ENCODE data around the gene RFC2.

Gene RFC2

DNA sequence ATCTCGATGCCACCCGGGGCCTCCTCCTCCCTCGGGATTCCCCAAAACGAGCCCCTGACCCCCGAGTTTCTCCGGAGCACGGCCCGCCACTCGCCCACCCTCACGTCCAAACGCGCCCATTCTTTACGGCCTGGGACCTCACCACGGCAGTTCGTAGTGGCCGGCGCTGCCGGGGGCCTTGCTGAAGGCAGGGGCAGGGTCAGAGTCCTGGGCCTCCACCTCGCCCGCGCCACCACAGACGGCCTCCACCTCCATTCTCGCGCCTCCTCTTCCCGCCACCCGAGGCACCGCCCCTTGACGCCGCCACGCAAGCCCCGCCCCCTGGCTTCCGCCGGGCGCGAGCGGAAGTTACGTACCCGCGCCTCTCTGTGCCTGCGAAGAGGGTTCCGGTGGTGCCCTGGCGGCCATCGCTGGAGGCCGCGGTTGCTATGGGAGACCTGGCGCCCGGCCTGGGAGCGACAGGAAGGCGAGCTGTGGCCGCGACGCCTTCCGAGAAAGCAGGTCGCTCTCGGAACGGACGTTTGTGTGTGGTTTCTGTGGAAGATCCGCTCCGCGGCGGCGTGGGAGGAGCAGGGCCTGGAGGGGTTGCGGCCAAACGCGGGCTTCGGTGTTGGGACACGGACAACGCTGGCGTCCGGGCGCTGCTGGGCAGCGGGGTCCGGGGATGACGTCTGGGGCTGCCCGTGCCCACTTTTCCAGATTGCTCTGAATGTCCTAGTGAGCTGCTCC lies at the start of gene RFC2:
RFC2 (minus strand) TSS at position 271 of the 729 bp plus-strand sequence; CDS start at position 255, 16 bp downstream.
- peak; percentile 99 for DNase-seq

DNA sequence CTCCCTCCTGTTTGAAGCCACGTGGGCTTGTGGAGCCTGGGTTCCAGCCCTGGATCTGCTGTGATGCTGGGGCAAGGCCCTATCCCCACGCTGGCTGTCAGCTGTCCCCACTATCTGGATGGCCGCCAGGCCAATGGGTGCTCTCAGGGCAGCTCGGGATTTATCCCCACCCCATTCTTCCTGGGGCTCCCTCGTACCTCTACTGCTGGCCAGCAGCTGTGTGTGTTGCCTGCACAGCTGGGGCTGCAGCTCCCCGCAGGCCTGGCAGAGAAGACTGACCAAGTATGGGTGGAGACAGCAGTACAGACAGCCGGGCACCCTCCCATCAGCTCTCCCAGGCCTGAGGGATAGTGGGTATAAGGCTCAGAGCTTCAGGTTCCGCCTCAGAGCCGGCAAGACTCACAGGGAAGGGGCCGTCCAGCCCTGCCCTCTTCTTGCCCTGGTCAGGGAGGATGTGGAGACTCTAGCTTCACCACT lies 48.6 kb upstream of the RFC2 start:
- DNase-seq, result no peak

DNA sequence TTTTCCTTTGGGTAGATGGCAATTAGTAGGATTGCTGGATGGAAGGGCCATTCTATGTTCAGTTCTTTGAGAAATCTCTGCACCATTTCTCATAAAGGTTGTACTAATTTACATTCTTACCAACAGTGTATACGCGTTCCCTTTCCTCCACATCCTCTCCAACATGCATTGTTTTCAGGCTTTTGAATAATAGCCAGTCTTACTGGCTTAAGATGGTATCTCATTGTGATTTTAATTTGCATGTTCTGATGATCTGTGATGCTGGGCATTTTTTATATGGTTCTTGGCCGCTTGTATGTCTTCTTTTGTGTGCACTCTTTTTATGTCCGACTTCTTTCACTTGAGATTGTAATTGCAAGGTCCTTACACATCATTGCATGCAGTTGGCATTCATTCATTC lies 46.7 kb upstream of the RFC2 start:
- no peak for DNase-seq

DNA sequence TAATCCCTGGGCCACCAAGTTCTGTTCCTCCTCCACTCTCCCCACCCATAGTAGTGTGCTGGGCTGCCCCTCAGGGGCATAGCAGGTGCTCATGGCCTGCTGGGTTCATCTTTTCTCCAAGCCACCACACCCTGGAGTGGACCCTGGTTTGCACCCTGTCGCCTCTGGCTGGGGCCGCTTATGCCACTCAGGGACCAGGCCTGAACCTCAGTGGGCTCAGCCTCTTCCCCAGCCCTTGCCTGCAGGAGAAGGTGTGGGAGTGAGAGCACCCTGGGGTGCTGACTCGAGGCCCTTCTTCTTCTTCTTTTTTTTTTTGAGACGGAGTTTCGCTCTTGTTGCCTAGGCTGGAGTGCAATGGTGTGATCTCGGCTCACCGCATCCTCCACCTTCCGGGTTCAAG lies 45.2 kb upstream of the RFC2 start:
- no peak for DNase-seq

DNA sequence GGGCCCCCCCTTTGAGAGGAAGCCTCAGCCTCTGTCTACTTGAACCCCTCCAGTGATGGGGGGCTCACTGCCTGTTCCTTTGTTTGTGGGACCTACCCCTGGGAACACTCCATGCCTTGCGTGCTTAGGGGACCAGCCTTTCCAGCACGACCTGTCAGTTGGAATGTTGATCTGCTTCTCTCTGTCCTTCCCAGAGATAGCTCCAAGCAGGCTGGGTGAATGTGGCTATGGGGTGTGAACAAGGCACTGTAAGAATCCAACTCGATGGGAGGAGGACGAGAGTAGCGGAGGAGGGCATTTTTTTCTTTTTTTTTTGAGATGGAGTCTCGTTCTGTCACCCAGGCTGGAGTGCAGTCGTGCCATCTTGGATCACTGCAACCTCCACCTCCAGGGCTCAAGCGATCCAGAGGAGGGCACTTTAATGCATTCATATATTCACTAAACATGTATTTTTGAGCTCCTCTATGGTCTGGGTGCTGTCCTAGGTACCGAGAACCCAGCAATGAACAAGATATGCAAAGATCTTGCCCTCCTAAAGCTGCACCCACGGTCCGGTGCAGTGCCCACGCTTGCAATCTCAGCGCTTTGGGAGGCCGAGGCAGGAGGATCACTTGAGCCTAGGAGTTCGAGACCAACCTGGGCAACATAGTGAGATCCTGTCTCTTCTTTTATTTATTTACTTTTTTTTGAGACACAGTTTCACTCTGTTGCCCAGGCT lies 43.5 kb upstream of the RFC2 start:
- no peak for DNase-seq

DNA sequence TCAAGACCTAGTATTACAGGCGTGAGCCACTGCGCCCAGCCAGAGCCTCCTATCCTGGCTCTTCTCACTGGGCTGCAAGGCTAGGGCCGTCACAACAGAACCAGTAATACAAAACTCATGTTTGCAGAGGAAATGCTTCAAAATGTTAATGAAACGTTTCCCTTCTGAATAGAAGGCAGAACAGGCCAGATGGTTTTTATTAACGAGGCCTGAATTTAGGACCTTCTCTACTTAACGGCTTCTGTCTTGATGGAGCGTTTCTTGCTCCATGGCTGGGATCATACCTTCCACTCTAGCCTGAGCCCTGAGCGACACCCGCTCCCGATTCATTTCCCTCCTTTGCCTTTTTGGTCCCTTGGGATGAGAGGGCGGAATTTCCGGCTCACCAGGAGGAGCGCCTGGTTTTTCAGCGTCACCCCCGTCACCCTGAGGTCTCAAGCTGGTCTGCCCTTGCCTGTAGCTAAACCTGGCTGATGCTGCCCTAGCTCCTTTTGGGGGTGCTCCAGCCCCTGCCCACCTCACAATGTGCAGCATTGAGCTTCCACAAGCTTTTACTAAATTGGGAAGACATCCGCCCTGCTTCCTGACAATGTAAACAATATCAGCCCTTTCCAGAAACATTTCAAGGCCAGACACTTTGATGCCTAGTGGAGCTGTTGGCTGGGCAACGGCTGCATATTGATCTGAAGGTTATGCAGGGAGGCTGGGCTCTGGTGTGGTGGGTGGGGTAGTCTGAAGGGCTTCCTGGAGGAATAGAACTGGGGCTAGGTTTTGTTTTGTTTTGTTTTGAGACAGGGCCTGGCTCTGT lies 40.2 kb upstream of the RFC2 start:
- no peak for DNase-seq

DNA sequence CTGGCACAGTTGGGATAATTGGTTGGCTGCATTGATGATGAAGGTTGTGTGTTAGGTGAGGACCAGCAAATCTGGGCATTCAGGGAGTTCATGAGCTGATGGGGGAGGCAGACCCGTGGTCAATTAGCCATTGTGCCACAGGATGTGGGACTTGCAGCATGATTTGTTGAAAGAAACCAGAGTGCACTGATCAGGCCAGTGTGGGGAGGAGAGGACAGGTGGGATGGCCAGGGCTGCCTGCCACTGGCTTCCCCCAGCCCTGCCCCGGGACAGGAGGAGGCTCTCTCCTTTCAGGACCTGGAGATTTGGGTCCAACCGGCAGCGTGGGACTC lies 39.3 kb upstream of the RFC2 start:
- DNase-seq, result no peak

DNA sequence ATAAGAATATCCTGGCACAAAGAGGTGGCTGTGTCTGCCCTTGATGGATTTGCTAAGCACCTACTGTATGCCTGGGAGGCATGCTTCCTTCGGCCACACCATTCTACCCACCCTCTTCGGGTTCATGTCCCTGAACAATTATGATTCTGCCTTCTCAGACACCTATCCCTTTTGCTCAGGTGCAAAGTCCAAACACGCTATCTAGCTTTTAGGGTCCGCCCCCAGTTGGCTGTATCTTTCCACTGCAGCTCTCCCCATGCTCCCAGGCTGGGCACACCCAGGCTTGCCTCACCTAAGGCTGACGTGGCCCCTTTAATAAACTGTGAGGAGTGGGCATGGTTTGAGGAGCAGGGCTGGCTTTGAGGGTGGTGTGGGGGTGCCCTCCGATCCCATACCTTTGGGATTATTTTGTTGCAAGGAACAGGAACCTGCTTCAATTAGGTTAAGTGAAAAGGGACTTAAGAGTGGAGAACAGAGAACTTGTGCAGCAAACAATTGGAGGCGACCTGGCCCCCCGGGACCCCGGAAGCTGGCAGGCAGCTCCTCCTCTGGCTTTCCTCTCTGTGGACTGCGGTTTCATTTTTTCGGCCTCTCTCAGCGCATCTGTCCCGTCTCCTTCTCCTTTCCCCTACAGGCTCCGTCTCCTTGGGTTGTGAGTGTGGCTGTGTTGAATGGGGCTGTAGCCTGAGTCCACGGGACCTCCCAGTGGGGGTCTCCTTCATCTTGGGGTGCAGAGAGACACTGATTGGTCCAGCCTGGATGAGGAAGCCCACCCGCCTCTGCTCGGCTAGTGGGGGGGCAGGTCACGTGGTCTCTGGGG lies 38.8 kb upstream of the RFC2 start:
- no peak for DNase-seq

DNA sequence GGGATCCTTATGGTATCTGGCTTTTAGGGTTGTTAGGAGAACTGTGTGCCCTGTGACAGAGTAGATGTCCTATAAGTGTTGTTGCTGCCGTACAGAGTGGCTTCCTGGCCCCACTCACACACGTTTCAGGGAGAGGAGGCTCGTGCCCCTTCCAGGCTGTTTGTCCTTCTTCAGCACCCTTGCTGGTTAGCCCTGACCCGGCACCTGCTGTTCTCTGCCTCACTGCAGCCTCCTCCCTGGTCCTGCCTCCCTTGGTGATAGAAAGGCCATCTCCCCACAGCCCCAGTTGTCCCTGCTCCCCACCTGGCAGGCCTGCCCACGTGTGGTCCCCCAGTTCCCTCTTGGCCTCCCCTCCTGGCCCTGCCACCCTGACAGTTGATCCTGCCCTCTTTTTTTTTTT lies 37.3 kb upstream of the RFC2 start:
- no peak for DNase-seq

DNA sequence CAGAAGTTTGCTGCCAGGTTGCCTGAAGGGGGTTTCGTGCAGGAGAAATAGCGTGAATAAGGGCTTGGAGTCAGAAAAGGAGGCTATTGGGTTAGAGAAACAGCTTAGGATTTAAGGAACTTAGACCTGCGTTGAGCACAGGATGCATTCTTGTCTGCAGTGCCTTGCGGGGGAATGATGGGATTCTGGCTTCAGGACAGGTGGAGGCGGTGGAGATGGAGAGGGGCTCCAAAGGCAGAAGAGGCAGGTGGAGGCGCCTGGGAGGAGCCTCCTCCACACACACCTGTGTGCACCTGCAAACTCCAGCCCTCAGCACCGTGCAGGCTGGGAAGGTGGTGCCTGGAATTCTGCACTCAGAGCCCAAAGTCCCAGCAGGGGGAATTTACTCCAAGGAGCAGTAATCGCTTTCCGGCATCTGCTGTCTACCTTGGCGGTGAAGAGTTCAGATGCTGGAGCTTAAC lies 36.8 kb upstream of the RFC2 start:
- DNase-seq, result no peak

DNA sequence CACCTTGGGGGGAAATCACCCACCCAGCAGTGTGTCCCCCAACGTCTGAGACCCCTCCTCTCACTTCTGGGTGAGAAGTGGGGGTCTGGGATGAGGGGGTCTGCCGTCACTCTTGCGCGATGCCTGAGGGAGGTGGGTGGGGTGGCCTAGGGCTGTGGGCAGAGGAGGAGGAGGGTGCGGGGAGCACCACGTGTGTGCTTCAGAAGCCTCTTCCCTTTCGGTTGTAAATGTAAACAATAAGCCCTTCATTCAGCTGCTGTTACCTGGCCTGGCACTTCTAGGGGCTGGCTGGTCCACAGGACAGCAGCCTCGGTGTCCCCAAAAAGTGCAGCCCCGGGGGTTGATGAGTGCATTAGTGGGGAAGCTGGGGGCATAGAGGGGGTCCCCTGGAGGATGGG lies 36.4 kb upstream of the RFC2 start:
- no peak for DNase-seq

DNA sequence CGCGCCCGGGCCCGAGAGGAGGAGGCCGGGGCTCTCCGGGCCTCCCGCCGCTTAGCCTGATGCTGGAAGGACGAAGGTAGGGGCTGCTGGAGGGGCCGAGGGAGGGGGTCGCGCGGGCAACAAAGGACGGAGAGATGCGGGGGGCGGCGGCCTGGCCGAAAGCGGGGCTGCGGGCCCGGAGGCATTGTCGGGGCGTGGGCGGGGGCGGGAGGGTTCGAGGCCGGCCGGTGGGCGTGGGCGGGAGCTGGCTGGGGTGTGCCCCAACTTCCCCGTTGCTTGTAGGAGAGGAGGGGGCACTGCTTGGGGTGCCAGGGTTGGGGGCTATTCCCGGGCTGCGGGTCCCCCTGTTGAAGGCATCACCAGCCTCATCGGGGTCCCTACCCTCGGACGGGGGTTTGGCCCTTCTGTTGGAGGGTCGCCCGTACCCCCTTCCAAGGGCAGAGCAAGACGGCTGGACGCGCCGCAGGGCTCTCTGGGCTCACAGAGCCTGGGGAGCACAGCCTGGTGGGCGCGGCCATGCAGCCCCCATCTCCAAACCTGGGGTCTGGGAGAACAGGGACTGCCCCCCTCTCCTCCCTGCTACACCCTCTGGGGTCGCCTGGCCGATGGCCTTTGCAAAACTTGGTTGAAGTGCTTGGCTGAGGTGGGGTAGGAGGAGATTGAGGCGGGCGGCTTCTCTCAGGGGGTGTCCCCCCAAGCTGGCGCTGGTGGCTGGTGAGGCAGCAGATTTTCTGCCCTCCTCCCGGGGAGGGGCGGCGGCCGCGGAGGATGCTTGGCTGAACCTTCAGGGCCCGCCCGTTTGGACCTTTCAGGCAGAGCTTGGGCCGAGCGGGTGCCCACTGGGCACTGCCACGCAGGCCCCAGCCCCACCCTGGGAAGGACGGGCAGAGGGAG lies 35.7 kb upstream of the RFC2 start:
- DNase-seq, result peak; percentile 36

DNA sequence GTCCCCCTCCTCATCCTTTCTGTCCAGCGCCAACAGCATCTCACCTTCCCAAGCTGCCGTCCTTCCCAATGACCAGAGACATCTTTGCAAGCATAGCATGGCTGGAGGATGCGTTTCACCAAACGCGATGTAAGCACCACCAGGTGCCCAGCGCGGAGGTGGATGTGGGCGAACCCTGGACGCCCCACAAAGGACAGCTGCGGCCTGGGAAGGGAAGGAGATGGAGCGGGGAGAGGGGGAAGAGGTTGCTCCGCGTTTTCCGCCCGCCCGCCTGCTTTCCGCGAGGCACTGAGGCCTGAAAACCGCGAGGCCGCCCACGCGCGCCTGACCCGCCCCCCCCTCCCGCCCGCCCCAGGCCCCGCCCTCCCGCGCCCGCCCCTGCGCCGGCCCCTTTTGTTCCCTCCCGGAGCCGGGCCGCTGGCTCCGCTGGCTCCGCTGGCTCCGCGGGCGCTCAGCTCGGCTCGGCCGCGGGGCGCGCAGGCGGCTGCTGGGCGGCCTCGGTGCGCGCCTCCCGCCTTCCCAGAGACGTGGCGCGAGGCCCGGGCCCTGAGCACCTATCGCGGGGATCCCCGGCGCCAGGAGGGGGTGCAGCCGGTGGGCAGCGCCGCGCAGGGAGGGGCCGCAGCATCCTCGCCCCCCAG lies 34.9 kb upstream of the RFC2 start, which contains the start of gene CLIP2:
CLIP2 (plus strand) TSS at position 390 of the 641 bp plus-strand sequence. CDS start 28,140 bp downstream, outside the sequence.
- peak; percentile 81 for DNase-seq

DNA sequence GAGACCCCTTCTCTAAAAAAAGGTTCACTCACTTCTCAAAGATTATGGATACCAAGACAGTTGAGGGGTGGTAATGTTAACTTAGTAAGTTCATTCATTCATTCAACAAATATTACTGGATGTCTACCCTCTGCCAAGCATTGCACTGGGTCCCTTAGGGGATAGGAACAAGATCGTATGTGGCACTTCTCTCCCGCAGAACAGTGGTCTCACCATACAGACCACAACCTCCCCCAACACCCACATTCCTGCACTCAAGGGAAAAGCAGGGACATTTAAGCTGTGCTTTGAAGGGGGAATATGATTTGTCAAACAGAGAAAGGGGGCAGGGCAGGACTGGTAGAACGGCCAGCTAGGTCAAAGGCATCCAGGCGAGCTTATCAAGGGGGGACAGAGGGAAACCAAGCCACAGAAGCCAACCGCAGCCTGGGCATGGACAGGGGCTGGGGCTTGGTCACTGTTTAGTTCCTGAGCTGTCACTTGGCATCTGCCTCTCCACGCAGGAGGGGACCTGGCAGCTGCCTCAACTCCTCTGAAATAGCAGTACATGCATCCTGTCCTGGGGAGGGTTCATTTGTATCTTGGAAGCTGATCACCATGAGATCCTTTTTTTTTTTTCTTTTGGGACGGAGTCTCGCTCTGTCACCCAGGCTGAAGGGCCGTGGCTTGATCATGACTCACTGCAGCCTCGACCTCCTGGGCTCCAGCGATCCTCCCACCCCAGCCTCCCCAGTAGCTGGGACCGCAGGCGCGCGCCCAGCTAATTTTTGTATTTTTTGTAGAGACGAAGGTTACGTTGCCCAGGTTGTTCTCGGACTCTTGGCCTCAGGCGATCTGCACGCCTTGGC lies 34.1 kb upstream of the RFC2 start:
- DNase-seq, result no peak

DNA sequence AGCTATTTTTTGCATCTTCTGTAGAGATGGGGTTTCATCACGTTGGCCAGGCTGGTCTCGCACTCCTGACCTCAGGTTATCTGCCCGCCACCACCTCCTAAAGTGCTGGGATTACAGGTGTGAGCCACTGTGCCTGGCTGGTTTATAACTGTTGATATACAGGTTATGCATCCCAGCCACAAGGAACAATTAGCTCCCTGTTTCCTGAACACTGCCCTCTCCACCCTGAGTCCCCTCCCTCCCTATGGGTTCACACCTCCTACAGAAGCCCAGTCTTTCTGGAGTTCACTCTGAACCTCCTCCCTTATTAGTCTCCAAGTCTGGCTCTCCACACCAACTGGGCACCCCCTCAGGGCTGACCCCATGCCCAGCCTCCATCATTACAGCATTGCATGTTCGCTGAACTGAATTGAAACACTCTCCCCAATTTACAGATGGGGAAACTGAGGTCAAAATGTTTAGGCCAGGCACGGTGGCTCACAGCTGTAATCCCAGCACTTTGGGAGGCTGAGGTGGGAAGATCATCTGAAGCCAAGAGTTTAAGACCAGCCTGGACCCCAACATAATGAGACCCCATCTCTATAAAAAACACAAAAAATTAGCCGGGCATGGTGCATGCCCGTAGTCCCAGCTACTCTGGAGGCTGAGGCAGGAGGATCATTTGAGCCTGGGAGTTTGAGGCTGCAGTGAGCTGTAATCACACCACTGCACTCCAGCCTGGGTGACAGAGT lies 33.3 kb upstream of the RFC2 start:
- no peak for DNase-seq

DNA sequence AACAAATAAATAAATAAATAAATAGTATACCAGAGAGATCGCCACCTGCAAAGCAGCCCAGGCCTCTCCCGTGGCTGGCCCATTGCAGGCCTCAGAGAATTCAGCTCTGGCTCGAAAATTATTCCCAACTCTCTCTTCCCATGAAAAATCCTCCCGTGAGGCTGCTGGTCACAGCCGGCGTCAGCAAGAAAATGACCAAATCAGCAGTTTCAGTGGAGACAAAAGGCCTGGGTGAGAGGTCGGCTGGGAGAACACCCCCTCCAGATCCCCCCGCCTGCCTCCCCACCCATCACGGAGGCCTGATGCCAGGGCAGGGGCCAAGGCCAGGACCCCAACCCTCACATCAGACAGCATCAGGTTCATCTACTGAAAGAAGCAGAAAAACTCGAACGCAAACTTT lies 31.9 kb upstream of the RFC2 start:
- DNase-seq, result no peak

DNA sequence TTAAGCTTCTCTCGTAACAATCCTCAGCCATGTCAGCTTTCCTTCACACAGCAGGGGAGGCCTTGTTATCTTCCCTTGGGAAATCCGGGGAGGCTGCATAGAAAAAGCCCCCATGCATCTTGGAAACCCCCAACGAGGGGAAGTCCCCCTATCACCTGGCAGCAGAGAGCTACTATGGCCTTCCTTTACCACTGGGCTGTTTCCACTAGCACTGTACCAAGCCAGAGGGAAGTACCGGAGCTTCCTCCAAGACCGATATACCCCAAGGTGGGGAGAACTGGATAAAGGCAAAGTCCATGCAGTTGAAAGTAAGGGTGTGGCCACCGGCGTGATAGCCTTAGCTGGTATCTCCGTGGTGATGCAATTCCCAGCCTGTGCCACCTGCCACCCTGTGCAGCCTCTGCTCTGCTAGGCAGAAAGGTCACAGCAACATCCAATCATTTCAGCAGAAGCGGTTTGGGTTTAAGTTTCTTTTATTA lies 30.6 kb upstream of the RFC2 start:
- no peak for DNase-seq

DNA sequence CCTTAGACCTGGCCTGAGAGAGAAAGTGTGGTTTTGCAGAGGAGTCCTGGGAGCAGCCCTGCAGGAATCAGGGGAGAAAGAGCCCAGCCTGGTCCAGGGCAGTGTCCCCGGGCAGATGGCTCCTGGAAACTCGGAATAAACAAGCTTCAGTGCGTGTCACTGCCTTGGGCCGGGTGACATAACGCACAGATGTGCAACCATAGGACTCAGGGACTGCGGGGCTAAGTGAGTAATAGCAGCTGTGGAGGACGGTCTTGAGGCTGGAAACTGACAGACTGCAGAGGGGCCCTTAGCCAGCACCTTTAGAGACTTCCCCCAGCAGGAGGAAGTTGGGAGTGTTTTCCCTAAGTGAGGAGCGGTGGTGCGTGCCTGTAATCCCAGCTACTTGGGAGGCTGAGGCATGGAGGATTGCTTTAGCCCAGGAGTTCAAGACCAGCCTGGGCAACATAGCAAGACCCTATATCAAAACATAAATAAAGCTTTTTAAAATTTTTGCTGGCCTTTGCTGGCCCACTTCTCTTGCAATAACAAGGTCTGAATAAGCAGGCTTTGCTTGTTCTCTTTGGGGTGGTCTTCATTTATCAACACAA lies 29.8 kb upstream of the RFC2 start:
- no peak for DNase-seq
